GM23338 (cell line): ENCODE results near the gene PIK3R5. TPM values are rescaled to one million over a fixed set of nuclear protein-coding genes. Genes with fewer than 3 reads are reported as not detected.

ENCODE experiments used
- ATAC-seq: fragments of 200-7000 bp; cut with Tn5 transposase; 3 replicates; pipeline ENCODE4 v1.9.1; 2020
- DNase-seq: peaks from one replicate; pipeline ENCODE4 v3.0.0-alpha.2; 2015; ENCODE audit warnings: low spot score
- H2AFZ ChIP-seq: fragments of 200-600 bp; sonication (generic); 2 replicates; pipeline ENCODE4 v1.8.0; 2016; ENCODE audit warnings: antibody characterized with exemption, mild to moderate bottlenecking, moderate library complexity
- H3F3A ChIP-seq: fragments of 200-600 bp; sonication (generic); replicated peaks from 2 replicates; pipeline ENCODE4 v1.8.0; 2017; ENCODE audit warnings: antibody characterized with exemption, mixed run types, low read depth
- H3K27ac ChIP-seq: fragments of 200-600 bp; sonication (generic); 2 replicates; pipeline ENCODE4 v1.6.1; 2016; ENCODE audit warnings: low read depth
- H3K27me3 ChIP-seq: fragments of 200-600 bp; sonication (generic); 2 replicates; pipeline ENCODE4 v1.8.0; 2016; ENCODE audit warnings: mild to moderate bottlenecking, mixed run types, moderate library complexity; ENCODE audit not compliant: insufficient read depth
- H3K36me3 ChIP-seq: fragments of 200-600 bp; sonication (generic); 2 replicates; pipeline ENCODE4 v1.8.0; 2016; ENCODE audit warnings: mild to moderate bottlenecking; ENCODE audit not compliant: insufficient read depth
- H3K4me1 ChIP-seq: fragments of 200-600 bp; sonication (generic); 2 replicates; pipeline ENCODE4 v1.8.0; 2016; ENCODE audit warnings: mild to moderate bottlenecking, moderate library complexity; ENCODE audit not compliant: insufficient read depth
- H3K4me2 ChIP-seq: fragments of 200-600 bp; sonication (generic); 2 replicates; pipeline ENCODE4 v1.7.1; 2017; ENCODE audit warnings: mixed run types
- H3K4me3 ChIP-seq: fragments of 200-600 bp; sonication (generic); 2 replicates; pipeline ENCODE4 v1.6.1; 2016; ENCODE audit warnings: mixed run types
- H3K79me2 ChIP-seq: fragments of 200-600 bp; sonication (generic); replicated peaks from 2 replicates; pipeline ENCODE4 v1.8.0; 2017; ENCODE audit warnings: mild to moderate bottlenecking; ENCODE audit not compliant: insufficient read depth
- H3K9me2 ChIP-seq: fragments of 200-600 bp; sonication (generic); 2 replicates; pipeline ENCODE4 v1.8.0; 2017; ENCODE audit not compliant: insufficient read depth
- H4K20me1 ChIP-seq: fragments of 200-600 bp; sonication (generic); replicated peaks from 2 replicates; pipeline ENCODE4 v1.8.0; 2017; ENCODE audit warnings: mild to moderate bottlenecking; ENCODE audit not compliant: insufficient read depth
- H3K27ac Mint-ChIP-seq: 2 replicates; pipeline ENCODE4 v1.8.0; 2020; ENCODE audit warnings: inconsistent platforms, mild to moderate bottlenecking, moderate library complexity, mixed read lengths
- H3K27me3 Mint-ChIP-seq: 3 replicates; pipeline ENCODE4 v1.8.0; 2022; ENCODE audit warnings: low read depth, mild to moderate bottlenecking, moderate library complexity, mixed read lengths, inconsistent platforms; ENCODE audit not compliant: insufficient read depth, poor library complexity
- H3K36me3 Mint-ChIP-seq: 3 replicates; pipeline ENCODE4 v1.8.0; 2021; ENCODE audit warnings: low read depth, mild to moderate bottlenecking, inconsistent platforms, moderate library complexity, mixed read lengths
- H3K4me1 Mint-ChIP-seq: 3 replicates; pipeline ENCODE4 v1.8.0; 2020; ENCODE audit warnings: mild to moderate bottlenecking, inconsistent platforms, mixed read lengths
- H3K4me3 Mint-ChIP-seq: 3 replicates; pipeline ENCODE4 v1.8.0; 2021; ENCODE audit warnings: moderate library complexity, mild to moderate bottlenecking, inconsistent platforms, mixed read lengths
- H3K9me3 Mint-ChIP-seq: 3 replicates; pipeline ENCODE4 v1.8.0; 2020; ENCODE audit warnings: moderate library complexity, mild to moderate bottlenecking, inconsistent platforms, mixed read lengths
- EZH2 ChIP-seq: fragments of 200-600 bp; sonication (generic); IDR thresholded peaks from one replicate; pipeline ENCODE4 v1.8.0; 2017; ENCODE audit warnings: antibody characterized with exemption, mild to moderate bottlenecking, low read depth; ENCODE audit not compliant: unreplicated experiment
- EZH2phosphoT487 ChIP-seq: fragments of 200-600 bp; sonication (generic); IDR thresholded peaks from one replicate; pipeline ENCODE4 v1.8.1; 2018; ENCODE audit warnings: antibody characterized with exemption; ENCODE audit not compliant: unreplicated experiment
- JUNB ChIP-seq: IDR thresholded peaks from one replicate; pipeline ENCODE4 v1.6.1; 2016; ENCODE audit warnings: antibody characterized with exemption; ENCODE audit not compliant: unreplicated experiment
- NANOG ChIP-seq: IDR thresholded peaks from 2 replicates; pipeline ENCODE4 v1.6.1; 2016; ENCODE audit warnings: antibody characterized with exemption, borderline replicate concordance
- POLR2AphosphoS5 ChIP-seq: IDR thresholded peaks from 2 replicates; pipeline ENCODE4 v1.6.1; 2016; ENCODE audit warnings: antibody characterized with exemption, low read depth
- STAT1 ChIP-seq: IDR thresholded peaks from one replicate; pipeline ENCODE4 v1.6.1; 2016; ENCODE audit warnings: antibody characterized with exemption; ENCODE audit not compliant: unreplicated experiment
- ZNF114 ChIP-seq: fragments of 250-450 bp; sonication (Bioruptor Pico); IDR thresholded peaks from 2 replicates; pipeline ENCODE4 v1.5.0; 2020; ENCODE audit warnings: mild to moderate bottlenecking, moderate library complexity
- ZNF331 ChIP-seq: fragments of 250-450 bp; sonication (Bioruptor Pico); IDR thresholded peaks from 2 replicates; pipeline ENCODE4 v1.5.0; 2020; ENCODE audit warnings: low read depth, mild to moderate bottlenecking, moderate library complexity
- polyA plus RNA-seq: library from polyadenylated mRNA; unstranded; fragments of >200 nt; fragmentation: Nextera tagmentation; extraction: Ambion mirVana; gene quantifications from 2 replicates; pipeline ENCODE4 v1.2.1, GENCODE V29; 2016
- total RNA-seq: library from RNA; depleted of rRNA; stranded (reverse); fragments of >200 nt; shearing (Covaris generic); gene quantifications from 2 replicates; pipeline ENCODE4 v1.2.3, GENCODE V29; 2014
- TF ChIP-seq, protein P1 (sequence below), 2 experiments: fragments of 200-600 bp in 1 of 2; sonication (generic) in 1 of 2; conservative IDR thresholded peaks; 2 replicates each; pipeline versions ENCODE4 v1.5.1 to v1.6.1; 2016 to 2017; ENCODE audit warnings: antibody characterized with exemption in 2 of 2, low read depth in 2 of 2, mild to moderate bottlenecking in 2 of 2, moderate library complexity in 1 of 2
- TF ChIP-seq, protein P2 (sequence below): fragments of 250-450 bp; sonication (Bioruptor Pico); IDR thresholded peaks from 2 replicates; pipeline ENCODE4 v1.5.0; 2020; ENCODE audit warnings: mild to moderate bottlenecking, moderate library complexity
- TF ChIP-seq, protein P3 (sequence below): IDR thresholded peaks from one replicate; pipeline ENCODE4 v1.6.1; 2018; ENCODE audit warnings: antibody characterized with exemption; ENCODE audit not compliant: unreplicated experiment

Gene PIK3R5
- total and polyA plus RNA-seq, 2 experiments from 2014 or later: 1.7 to 9.4 TPM

DNA sequence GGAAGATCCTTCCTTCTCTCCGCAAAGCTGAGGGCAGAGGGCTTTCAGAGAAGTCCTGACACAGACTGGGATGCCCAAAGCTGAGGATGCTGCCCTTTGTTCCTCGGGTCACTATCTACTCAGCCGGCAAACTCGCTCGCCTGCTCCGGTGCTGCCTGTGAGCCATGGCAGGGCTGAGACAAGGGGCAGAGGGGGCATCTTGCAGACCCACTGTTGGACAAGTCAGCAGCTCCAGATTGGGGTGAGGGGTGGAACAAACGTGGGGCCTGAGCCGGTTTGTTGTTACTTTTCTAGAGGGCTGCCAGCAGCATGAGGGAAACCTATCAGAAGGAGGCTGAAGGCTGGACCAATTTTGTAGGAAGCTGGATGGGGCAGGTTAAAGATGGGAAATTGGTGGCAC, 51.0 kb downstream of the PIK3R5 start:
- Mint-ChIP-seq H3K27ac (no peak overlapping the region), H3K4me3 (no peak overlapping the region), H3K27me3 (peaks cover 12% of the 10 kb centered on the region), H3K36me3 (peaks cover 9% of the 10 kb centered on the region), H3K9me3 (peaks cover 17% of the 10 kb centered on the region), H3K4me1 (no peaks in the 10 kb centered on the region)
- Histone ChIP-seq H3K27me3 (no peaks in the 10 kb centered on the region), H3K79me2 (no peaks in the 10 kb centered on the region), H2AFZ (no peak overlapping the region), H3K27ac (no peak overlapping the region), H3K4me2 (no peak overlapping the region), H3K36me3 (no peaks in the 10 kb centered on the region), H4K20me1 (no peaks in the 10 kb centered on the region), H3K9me2 (peaks cover 4% of the 10 kb centered on the region; the same call in 1 of the 2 replicates), H3K4me1 (no peaks in the 10 kb centered on the region), H3K4me3 (no peak overlapping the region), H3F3A (no peaks in the 10 kb centered on the region)
- no peak for TF ChIP-seq POLR2AphosphoS5
- TF ChIP-seq STAT1: no peak
- no peak for TF ChIP-seq NANOG
- TF ChIP-seq ZNF114 (CRISPR knock-in tag): no peak
- DNase-seq (no peak), ATAC-seq (no peak)

DNA sequence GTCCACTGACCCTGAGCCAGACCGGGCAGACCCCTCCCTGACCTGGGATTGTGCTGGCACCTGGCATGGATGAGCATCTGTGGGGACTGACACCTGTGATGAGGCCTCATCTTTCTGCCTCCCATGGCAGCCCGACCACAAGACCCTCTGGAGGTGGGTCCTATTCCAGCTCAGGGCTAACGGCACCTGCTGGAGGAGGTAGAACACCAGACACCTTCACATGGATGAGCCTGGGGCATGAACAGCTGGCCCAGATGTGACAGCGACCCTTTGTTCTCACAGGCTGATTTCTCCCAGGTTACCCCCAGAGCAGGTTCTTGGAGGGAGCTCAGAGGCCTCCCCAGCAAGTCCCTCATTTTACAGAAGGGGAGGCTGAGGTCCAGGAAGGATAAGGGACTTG, 51.6 kb downstream of the PIK3R5 start:
- no peaks in the 10 kb centered on the region for H3F3A ChIP-seq
- DNase-seq (no peak), ATAC-seq (no peak)
- Mint-ChIP-seq H3K27ac (no peak overlapping the region), H3K9me3 (peaks cover 13% of the 10 kb centered on the region), H3K4me3 (no peak overlapping the region), H3K4me1 (no peaks in the 10 kb centered on the region), H3K27me3 (peaks cover 12% of the 10 kb centered on the region), H3K36me3 (peaks cover 9% of the 10 kb centered on the region)
- no peak overlapping the region for H3K27ac ChIP-seq
- peaks cover 4% of the 10 kb centered on the region; the same call in 1 of the 2 replicates for H3K9me2 ChIP-seq
- no peaks in the 10 kb centered on the region for H3K27me3 ChIP-seq
- no peaks in the 10 kb centered on the region for H3K79me2 ChIP-seq
- no peaks in the 10 kb centered on the region for H3K4me1 ChIP-seq
- no peaks in the 10 kb centered on the region for H3K36me3 ChIP-seq
- no peaks in the 10 kb centered on the region for H4K20me1 ChIP-seq
- no peak overlapping the region for H2AFZ ChIP-seq
- no peak overlapping the region for H3K4me2 ChIP-seq
- H3K4me3 ChIP-seq: no peak overlapping the region
- TF ChIP-seq ZNF114 (CRISPR knock-in tag) (no peak), POLR2AphosphoS5 (no peak), EZH2 (no peak), ZNF331 (CRISPR knock-in tag) (no peak), EZH2phosphoT487 (no peak), NANOG (no peak), STAT1 (no peak), JUNB (no peak)
- TF ChIP-seq, protein P1, sequence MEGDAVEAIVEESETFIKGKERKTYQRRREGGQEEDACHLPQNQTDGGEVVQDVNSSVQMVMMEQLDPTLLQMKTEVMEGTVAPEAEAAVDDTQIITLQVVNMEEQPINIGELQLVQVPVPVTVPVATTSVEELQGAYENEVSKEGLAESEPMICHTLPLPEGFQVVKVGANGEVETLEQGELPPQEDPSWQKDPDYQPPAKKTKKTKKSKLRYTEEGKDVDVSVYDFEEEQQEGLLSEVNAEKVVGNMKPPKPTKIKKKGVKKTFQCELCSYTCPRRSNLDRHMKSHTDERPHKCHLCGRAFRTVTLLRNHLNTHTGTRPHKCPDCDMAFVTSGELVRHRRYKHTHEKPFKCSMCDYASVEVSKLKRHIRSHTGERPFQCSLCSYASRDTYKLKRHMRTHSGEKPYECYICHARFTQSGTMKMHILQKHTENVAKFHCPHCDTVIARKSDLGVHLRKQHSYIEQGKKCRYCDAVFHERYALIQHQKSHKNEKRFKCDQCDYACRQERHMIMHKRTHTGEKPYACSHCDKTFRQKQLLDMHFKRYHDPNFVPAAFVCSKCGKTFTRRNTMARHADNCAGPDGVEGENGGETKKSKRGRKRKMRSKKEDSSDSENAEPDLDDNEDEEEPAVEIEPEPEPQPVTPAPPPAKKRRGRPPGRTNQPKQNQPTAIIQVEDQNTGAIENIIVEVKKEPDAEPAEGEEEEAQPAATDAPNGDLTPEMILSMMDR (conservative IDR thresholded peaks at IDR 0.05; ENCODE audit: low read depth in 2 of 2): no peak
- TF ChIP-seq, protein P2, sequence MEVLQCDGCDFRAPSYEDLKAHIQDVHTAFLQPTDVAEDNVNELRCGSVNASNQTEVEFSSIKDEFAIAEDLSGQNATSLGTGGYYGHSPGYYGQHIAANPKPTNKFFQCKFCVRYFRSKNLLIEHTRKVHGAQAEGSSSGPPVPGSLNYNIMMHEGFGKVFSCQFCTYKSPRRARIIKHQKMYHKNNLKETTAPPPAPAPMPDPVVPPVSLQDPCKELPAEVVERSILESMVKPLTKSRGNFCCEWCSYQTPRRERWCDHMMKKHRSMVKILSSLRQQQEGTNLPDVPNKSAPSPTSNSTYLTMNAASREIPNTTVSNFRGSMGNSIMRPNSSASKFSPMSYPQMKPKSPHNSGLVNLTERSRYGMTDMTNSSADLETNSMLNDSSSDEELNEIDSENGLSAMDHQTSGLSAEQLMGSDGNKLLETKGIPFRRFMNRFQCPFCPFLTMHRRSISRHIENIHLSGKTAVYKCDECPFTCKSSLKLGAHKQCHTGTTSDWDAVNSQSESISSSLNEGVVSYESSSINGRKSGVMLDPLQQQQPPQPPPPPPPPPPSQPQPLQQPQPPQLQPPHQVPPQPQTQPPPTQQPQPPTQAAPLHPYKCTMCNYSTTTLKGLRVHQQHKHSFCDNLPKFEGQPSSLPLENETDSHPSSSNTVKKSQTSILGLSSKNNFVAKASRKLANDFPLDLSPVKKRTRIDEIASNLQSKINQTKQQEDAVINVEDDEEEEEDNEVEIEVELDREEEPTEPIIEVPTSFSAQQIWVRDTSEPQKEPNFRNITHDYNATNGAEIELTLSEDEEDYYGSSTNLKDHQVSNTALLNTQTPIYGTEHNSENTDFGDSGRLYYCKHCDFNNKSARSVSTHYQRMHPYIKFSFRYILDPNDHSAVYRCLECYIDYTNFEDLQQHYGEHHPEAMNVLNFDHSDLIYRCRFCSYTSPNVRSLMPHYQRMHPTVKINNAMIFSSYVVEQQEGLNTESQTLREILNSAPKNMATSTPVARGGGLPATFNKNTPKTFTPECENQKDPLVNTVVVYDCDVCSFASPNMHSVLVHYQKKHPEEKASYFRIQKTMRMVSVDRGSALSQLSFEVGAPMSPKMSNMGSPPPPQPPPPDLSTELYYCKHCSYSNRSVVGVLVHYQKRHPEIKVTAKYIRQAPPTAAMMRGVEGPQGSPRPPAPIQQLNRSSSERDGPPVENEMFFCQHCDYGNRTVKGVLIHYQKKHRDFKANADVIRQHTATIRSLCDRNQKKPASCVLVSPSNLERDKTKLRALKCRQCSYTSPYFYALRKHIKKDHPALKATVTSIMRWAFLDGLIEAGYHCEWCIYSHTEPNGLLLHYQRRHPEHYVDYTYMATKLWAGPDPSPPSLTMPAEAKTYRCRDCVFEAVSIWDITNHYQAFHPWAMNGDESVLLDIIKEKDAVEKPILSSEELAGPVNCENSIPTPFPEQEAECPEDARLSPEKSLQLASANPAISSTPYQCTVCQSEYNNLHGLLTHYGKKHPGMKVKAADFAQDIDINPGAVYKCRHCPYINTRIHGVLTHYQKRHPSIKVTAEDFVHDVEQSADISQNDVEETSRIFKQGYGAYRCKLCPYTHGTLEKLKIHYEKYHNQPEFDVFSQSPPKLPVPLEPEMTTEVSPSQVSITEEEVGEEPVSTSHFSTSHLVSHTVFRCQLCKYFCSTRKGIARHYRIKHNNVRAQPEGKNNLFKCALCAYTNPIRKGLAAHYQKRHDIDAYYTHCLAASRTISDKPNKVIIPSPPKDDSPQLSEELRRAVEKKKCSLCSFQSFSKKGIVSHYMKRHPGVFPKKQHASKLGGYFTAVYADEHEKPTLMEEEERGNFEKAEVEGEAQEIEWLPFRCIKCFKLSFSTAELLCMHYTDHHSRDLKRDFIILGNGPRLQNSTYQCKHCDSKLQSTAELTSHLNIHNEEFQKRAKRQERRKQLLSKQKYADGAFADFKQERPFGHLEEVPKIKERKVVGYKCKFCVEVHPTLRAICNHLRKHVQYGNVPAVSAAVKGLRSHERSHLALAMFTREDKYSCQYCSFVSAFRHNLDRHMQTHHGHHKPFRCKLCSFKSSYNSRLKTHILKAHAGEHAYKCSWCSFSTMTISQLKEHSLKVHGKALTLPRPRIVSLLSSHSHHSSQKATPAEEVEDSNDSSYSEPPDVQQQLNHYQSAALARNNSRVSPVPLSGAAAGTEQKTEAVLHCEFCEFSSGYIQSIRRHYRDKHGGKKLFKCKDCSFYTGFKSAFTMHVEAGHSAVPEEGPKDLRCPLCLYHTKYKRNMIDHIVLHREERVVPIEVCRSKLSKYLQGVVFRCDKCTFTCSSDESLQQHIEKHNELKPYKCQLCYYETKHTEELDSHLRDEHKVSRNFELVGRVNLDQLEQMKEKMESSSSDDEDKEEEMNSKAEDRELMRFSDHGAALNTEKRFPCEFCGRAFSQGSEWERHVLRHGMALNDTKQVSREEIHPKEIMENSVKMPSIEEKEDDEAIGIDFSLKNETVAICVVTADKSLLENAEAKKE (CRISPR knock-in tag): no peak
- TF ChIP-seq, protein P3, sequence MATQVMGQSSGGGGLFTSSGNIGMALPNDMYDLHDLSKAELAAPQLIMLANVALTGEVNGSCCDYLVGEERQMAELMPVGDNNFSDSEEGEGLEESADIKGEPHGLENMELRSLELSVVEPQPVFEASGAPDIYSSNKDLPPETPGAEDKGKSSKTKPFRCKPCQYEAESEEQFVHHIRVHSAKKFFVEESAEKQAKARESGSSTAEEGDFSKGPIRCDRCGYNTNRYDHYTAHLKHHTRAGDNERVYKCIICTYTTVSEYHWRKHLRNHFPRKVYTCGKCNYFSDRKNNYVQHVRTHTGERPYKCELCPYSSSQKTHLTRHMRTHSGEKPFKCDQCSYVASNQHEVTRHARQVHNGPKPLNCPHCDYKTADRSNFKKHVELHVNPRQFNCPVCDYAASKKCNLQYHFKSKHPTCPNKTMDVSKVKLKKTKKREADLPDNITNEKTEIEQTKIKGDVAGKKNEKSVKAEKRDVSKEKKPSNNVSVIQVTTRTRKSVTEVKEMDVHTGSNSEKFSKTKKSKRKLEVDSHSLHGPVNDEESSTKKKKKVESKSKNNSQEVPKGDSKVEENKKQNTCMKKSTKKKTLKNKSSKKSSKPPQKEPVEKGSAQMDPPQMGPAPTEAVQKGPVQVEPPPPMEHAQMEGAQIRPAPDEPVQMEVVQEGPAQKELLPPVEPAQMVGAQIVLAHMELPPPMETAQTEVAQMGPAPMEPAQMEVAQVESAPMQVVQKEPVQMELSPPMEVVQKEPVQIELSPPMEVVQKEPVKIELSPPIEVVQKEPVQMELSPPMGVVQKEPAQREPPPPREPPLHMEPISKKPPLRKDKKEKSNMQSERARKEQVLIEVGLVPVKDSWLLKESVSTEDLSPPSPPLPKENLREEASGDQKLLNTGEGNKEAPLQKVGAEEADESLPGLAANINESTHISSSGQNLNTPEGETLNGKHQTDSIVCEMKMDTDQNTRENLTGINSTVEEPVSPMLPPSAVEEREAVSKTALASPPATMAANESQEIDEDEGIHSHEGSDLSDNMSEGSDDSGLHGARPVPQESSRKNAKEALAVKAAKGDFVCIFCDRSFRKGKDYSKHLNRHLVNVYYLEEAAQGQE: no peak
